TTC549 (cell line): Measurements from ENCODE around the gene PPP1CA.

Experiments used
- FAIRE-seq: peaks from 2 replicates; lab custom pipeline; 2012; peaks lifted over from hg19 to GRCh38; lab: Jason Lieb, UNC

Gene PPP1CA

DNA sequence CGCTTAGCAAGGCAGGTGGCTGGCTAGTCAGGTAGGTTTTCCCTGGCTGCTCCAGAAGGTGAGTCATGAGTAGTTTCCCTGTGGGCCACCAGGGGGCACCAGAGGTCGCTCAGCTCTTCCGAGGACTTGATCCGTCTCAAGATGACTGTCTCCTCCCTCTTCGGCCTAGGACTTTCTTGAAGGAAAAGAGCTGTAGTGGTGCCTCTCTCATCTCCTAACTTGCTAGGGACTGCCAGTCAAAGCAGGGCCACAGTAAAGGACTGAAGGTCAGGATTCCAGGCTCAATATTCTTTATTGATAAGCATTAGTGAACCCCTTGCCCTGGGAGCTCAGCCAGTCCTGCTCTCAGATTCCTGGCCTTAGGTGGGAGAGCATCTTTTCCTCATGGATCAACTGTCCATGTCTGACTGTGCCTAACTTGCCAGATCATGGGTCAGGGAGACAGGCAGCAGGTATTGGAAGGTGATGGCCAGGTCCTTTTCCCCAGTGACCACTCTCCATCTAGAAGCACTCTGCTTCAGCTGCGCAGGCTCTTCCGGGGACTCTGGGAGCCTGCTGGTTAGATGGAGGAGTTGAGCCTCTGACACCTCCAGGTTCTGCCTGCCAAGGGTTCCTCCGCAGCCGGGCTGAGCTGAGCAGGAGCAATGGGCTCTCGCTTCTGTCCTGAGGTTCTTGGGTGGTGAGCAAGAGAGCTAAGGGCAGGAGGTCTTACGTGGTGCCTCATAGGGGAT is 50.2 kb downstream of the PPP1CA start:
- no peak for FAIRE-seq

DNA sequence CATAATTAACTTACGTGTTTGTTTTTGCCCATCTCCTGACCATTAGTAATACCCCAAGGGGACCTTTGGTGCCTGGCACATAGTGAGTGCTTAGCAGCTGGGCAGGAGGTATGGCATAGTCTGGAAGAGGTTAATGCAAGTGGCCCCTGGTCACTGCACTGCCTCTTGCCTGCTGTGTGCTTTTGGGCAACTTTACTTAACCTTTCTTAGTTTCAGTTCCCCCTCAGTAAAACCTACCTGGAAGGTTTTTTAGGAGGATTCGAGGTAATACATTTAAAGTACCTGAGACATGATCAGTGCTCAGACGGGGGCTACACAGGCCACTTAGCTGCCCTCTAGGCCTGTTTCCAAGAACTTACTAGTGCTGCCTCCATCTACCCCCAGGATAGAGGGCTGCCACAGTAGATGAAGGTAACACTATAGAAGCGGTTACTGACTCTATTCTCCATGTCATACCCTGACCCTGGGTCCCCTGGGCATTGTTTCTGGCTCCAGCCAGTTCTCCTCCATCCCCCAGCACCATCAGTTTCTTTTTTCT is 51.7 kb downstream of the PPP1CA start:
- FAIRE-seq: no peak

DNA sequence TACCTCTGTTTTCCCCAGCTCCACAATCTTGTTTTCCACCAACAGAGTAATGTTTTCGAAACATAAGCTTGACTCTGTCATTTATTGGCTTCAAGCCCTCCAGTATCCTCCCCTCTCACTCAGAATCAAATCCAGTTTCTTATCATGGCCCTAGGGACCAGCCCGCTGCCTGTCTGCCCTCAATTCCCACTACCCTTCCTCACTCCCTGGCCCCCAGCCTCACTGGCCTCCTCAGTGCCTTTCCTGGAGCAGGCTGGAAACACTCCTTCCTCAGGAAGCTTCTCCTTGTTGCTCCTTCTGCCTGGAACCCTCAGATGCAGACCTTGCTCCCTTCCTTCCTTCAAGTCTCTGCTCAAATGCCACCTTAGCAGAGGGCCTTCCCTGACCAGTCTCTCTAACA is 52.2 kb downstream of the PPP1CA start:
- no peak for FAIRE-seq

DNA sequence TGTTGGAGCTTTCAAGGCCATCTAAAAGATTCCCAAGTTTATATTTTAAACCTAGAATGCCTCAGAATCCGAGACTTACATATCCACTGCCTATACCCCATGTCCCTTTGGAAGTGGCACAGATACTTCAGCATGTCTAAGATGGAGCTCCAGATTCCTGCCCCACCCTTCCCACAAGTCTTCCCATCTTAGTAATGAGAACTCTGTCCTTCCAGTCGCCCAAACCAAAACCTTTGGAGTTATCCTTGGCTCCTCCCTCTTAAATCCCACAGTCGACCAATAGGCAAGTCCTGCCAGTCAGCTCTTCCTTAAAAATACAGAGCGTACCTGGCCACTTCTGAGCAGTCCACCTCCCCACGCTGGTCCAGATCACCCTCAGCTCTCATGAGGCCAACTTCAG is 52.6 kb downstream of the PPP1CA start:
- FAIRE-seq: no peak
